ENCODE measurements around the gene SREBF2. TPM values are rescaled to one million over a fixed set of nuclear protein-coding genes. Genes with fewer than 3 reads are reported as not detected.

SREBF2 gene
- polyA plus RNA-seq, 3 donors, result 22.2 to 25.1 (median 24.5) TPM

DNA sequence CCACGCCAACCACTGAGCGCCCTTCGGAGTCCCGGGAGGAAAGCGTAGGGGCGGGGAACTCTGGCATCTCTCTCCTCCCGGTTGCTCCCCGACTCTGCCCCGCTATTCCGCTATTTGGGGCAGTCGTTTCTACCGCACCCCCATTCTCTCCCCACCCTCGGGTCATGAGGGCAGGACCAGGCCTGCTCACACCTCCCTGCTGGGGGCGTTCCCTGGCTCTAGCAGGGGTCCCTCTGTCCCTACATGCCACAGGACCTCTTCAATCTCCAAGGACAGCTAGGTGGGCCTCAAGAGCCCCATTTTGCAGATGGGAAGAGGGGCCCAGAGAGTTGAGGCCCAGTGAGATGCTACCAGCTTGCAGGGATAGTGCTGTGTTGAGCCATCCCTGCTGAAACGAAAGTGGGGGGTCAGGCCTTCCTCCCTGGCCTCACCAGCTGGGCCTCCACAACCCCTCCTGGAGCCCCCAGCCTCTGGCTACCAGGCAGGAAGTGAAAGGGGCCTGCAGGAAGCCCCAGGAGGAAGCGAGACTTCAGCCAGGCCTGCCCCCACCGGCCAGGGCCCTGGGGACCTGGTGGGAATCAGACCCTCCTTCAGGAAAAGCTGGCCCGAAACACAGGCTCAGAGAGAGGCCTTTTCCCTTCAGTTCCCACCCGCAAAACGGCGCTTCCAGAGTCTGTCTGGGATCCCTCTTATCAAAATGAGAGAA lies 87.5 kb downstream of the SREBF2 start:
- Histone ChIP-seq H3K4me1 (ENCODE audit: control insufficient read depth in 1 of 2, insufficient read depth in 2 of 2, low read length in 2 of 2) (peaks cover 38 to 46% of the 10 kb centered on the region in 2 donors), H3K27me3 (ENCODE audit: control insufficient read depth in 2 of 2, insufficient read depth in 2 of 2, low read length in 2 of 2) (peaks cover 17 to 32% of the 10 kb centered on the region in 2 donors), H2AFZ (ENCODE audit: insufficient read depth, low read depth, low read length, poor library complexity, severe bottlenecking) (peak overlapping the region; percentile 91), H3K9ac (ENCODE audit: insufficient read depth, low read length, poor library complexity, severe bottlenecking) (peak overlapping the region; percentile 59), H3K4me2 (replicated peaks; ENCODE audit: extremely low read depth, low read length, poor library complexity, severe bottlenecking) (peak overlapping the region; percentile 99), H4K20me1 (ENCODE audit: insufficient read depth, low read length) (peaks cover 1% of the 10 kb centered on the region), H3K4me3 (replicated peaks in 1 of 3; ENCODE audit: low read depth in 2 of 3, low read length in 3 of 3) (peak overlapping the region; percentile 58 to 88 (median 62)), H3K9me3 (replicated peaks in 1 of 2; ENCODE audit: control insufficient read depth in 1 of 2, insufficient read depth in 1 of 2, low read length in 2 of 2) (peaks cover 0 to 10% of the 10 kb centered on the region in 2 donors), H3K36me3 (replicated peaks in 1 of 2; ENCODE audit: control insufficient read depth in 1 of 2, insufficient read depth in 2 of 2, low read length in 2 of 2) (no peaks in the 10 kb centered on the region), H3K27ac (ENCODE audit: low read depth in 1 of 2, low read length in 2 of 2) (peak overlapping the region in 1 of 2 donors; percentile 6), H3K79me2 (ENCODE audit: insufficient read depth, low read length) (no peaks in the 10 kb centered on the region)
- Mint-ChIP-seq H3K4me1 (peaks cover 45% of the 10 kb centered on the region), H3K4me3 (peak overlapping the region; percentile 81 to 90), H3K9me3 (peaks cover 0 to 13% (median 3%) of the 10 kb centered on the region in 7 donors), H3K27ac (peak overlapping the region in 4 of 7 donors; percentile 35 to 85 (median 56)), H3K36me3 (peaks cover 2 to 4% of the 10 kb centered on the region in 2 donors), H3K27me3 (ENCODE audit: low read depth in 3 of 3) (peaks cover 31 to 45% (median 41%) of the 10 kb centered on the region in 3 donors)
- intact Hi-C loops (cut with micrococcal nuclease), result no loop called here
- TF ChIP-seq, protein P1, sequence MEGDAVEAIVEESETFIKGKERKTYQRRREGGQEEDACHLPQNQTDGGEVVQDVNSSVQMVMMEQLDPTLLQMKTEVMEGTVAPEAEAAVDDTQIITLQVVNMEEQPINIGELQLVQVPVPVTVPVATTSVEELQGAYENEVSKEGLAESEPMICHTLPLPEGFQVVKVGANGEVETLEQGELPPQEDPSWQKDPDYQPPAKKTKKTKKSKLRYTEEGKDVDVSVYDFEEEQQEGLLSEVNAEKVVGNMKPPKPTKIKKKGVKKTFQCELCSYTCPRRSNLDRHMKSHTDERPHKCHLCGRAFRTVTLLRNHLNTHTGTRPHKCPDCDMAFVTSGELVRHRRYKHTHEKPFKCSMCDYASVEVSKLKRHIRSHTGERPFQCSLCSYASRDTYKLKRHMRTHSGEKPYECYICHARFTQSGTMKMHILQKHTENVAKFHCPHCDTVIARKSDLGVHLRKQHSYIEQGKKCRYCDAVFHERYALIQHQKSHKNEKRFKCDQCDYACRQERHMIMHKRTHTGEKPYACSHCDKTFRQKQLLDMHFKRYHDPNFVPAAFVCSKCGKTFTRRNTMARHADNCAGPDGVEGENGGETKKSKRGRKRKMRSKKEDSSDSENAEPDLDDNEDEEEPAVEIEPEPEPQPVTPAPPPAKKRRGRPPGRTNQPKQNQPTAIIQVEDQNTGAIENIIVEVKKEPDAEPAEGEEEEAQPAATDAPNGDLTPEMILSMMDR (IDR thresholded peaks at IDR 0.05), result no peak
- peak in 1 of 3 donors; percentile 12 for DNase-seq
- WGBS (ENCODE audit: insufficient coverage), result 0% methylated on average over 11 of the region's 21 CpGs

- H3K27ac Mint-ChIP-seq, result no peak overlapping the region
- TF ChIP-seq, protein P1 (IDR thresholded peaks at IDR 0.05), result no peak
- H3K4me3 Mint-ChIP-seq, result no peak overlapping the region
- Histone ChIP-seq H3K27me3 (ENCODE audit: control insufficient read depth in 2 of 2, insufficient read depth in 2 of 2, low read length in 2 of 2) (peaks cover 8 to 28% of the 10 kb centered on the region in 2 donors), H3K4me3 (replicated peaks in 1 of 3; ENCODE audit: low read depth in 2 of 3, low read length in 3 of 3) (no peak overlapping the region), H2AFZ (ENCODE audit: insufficient read depth, low read depth, low read length, poor library complexity, severe bottlenecking) (no peak overlapping the region), H3K4me1 (ENCODE audit: control insufficient read depth in 1 of 2, insufficient read depth in 2 of 2, low read length in 2 of 2) (peaks cover 43 to 57% of the 10 kb centered on the region in 2 donors), H3K36me3 (replicated peaks in 1 of 2; ENCODE audit: control insufficient read depth in 1 of 2, insufficient read depth in 2 of 2, low read length in 2 of 2) (no peaks in the 10 kb centered on the region), H3K9ac (ENCODE audit: insufficient read depth, low read length, poor library complexity, severe bottlenecking) (no peak overlapping the region), H3K4me2 (replicated peaks; ENCODE audit: extremely low read depth, low read length, poor library complexity, severe bottlenecking) (no peak overlapping the region), H4K20me1 (ENCODE audit: insufficient read depth, low read length) (no peaks in the 10 kb centered on the region), H3K27ac (ENCODE audit: low read depth in 1 of 2, low read length in 2 of 2) (no peak overlapping the region), H3K79me2 (ENCODE audit: insufficient read depth, low read length) (no peaks in the 10 kb centered on the region), H3K9me3 (replicated peaks in 1 of 2; ENCODE audit: control insufficient read depth in 1 of 2, insufficient read depth in 1 of 2, low read length in 2 of 2) (no peaks in the 10 kb centered on the region)
- no peak for DNase-seq
- H3K27me3 Mint-ChIP-seq (ENCODE audit: low read depth in 3 of 3), result peaks cover 25 to 43% (median 35%) of the 10 kb centered on the region in 3 donors
- H3K36me3 Mint-ChIP-seq, result peaks cover 0 to 4% of the 10 kb centered on the region in 2 donors
- intact Hi-C loops (cut with micrococcal nuclease), result no loop called here
- peaks cover 43% of the 10 kb centered on the region for H3K4me1 Mint-ChIP-seq
- WGBS (ENCODE audit: insufficient coverage), result 78% methylated on average over 3 of the region's 5 CpGs
- H3K9me3 Mint-ChIP-seq, result peaks cover 0 to 11% (median 5%) of the 10 kb centered on the region in 7 donors
Measured at GRCh38 chr22:41922328-41922727, 89.4 kb downstream of the SREBF2 start.

Data from CD14-positive monocyte (primary cell).